Measurements from ENCODE around the gene RETSAT.

GRCh38 chr2:85327160-85327821 is 27.0 kb downstream of the RETSAT start:
- TF ChIP-seq, protein P1, sequence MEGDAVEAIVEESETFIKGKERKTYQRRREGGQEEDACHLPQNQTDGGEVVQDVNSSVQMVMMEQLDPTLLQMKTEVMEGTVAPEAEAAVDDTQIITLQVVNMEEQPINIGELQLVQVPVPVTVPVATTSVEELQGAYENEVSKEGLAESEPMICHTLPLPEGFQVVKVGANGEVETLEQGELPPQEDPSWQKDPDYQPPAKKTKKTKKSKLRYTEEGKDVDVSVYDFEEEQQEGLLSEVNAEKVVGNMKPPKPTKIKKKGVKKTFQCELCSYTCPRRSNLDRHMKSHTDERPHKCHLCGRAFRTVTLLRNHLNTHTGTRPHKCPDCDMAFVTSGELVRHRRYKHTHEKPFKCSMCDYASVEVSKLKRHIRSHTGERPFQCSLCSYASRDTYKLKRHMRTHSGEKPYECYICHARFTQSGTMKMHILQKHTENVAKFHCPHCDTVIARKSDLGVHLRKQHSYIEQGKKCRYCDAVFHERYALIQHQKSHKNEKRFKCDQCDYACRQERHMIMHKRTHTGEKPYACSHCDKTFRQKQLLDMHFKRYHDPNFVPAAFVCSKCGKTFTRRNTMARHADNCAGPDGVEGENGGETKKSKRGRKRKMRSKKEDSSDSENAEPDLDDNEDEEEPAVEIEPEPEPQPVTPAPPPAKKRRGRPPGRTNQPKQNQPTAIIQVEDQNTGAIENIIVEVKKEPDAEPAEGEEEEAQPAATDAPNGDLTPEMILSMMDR (conservative IDR thresholded peaks at IDR 0.05; ENCODE audit: low read length) = no peak
- no peak for TF ChIP-seq EZH2phosphoT487 (IDR thresholded peaks at IDR 0.05; ENCODE audit: borderline replicate concordance)

Measured in Loucy (cell line).